Measurements from ENCODE around the gene LCE5A. TPM values are rescaled to one million over a fixed set of nuclear protein-coding genes. Genes with fewer than 3 reads are reported as not detected.
"Not testable (repeated sequence)": the region's sequence is repeated elsewhere in the genome, so short reads cannot be mapped to it uniquely, and the experiment has no call there.

Gene LCE5A
- total RNA-seq, 1 donor from 2014 or later: not detected

- no peaks in the 10 kb centered on the region for H3K27me3 ChIP-seq (ENCODE audit: control insufficient read depth, insufficient read depth, low read length)
- peak; percentile 69 for DNase-seq (ENCODE audit: low read depth)
- no peaks in the 10 kb centered on the region for H3K36me3 ChIP-seq (ENCODE audit: control insufficient read depth, insufficient read depth, low read length)
- TF ChIP-seq, protein P1, sequence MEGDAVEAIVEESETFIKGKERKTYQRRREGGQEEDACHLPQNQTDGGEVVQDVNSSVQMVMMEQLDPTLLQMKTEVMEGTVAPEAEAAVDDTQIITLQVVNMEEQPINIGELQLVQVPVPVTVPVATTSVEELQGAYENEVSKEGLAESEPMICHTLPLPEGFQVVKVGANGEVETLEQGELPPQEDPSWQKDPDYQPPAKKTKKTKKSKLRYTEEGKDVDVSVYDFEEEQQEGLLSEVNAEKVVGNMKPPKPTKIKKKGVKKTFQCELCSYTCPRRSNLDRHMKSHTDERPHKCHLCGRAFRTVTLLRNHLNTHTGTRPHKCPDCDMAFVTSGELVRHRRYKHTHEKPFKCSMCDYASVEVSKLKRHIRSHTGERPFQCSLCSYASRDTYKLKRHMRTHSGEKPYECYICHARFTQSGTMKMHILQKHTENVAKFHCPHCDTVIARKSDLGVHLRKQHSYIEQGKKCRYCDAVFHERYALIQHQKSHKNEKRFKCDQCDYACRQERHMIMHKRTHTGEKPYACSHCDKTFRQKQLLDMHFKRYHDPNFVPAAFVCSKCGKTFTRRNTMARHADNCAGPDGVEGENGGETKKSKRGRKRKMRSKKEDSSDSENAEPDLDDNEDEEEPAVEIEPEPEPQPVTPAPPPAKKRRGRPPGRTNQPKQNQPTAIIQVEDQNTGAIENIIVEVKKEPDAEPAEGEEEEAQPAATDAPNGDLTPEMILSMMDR (IDR thresholded peaks at IDR 0.05; ENCODE audit: insufficient read depth, low read length, severe bottlenecking): peak; percentile 85
- H3K4me3 ChIP-seq (ENCODE audit: low read depth, low read length): no peak overlapping the region
- FAIRE-seq: no peak
Observed at GRCh38 chr1:152533327-152533938, 22.8 kb downstream of the LCE5A start.

DNA sequence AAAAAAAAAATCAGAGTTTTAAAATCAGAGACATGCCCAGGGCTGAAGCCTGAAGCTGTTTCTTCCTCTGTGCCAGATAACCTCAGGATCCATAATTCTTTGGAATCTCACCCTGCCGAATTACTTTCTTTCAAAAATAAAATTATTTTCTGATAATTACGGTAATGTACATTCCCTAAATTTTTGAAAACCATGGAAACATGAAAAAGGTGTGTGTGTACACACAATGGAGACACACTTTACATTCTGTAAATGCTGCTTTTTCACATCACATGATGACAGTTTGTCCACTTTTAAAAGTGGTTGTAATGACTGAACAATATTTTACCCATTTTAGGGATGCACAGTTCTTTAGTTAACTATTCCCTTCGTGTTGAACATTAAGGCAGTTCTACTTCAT is 25.2 kb downstream of the LCE5A start:
- Histone ChIP-seq H3K4me3 (ENCODE audit: low read depth, low read length) (no peak overlapping the region), H3K27me3 (ENCODE audit: control insufficient read depth, insufficient read depth, low read length) (no peaks in the 10 kb centered on the region), H3K36me3 (ENCODE audit: control insufficient read depth, insufficient read depth, low read length) (no peaks in the 10 kb centered on the region)
- DNase-seq (ENCODE audit: low read depth): no peak
- no peak for FAIRE-seq
- TF ChIP-seq, protein P1 (IDR thresholded peaks at IDR 0.05; ENCODE audit: insufficient read depth, low read length, severe bottlenecking): no peak

DNA sequence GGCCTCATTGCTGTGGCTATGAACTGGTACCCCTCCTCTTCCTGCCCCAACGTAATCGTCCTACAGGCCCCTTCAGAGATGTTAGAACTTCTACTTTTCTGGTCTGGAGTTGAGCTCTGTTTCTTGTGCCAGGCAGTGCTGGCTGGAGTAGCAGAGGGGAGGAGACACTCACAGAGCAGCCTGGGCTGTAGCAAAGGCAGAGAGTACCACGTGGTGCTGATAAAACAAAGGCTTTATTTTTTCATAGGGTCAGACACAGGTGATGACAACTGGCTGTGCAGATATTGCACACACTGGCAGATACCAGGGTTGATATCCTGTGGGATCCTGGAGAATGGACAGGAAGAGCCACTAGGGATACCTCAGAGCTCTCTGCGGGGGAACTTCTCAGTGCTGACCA is 26.9 kb downstream of the LCE5A start:
- FAIRE-seq: peak; percentile 64
- Histone ChIP-seq H3K27me3 (ENCODE audit: control insufficient read depth, insufficient read depth, low read length) (no peaks in the 10 kb centered on the region), H3K36me3 (ENCODE audit: control insufficient read depth, insufficient read depth, low read length) (no peaks in the 10 kb centered on the region), H3K4me3 (ENCODE audit: low read depth, low read length) (no peak overlapping the region)
- TF ChIP-seq, protein P1 (IDR thresholded peaks at IDR 0.05; ENCODE audit: insufficient read depth, low read length, severe bottlenecking): no peak
- DNase-seq (ENCODE audit: low read depth): no peak

- TF ChIP-seq, protein P1 (IDR thresholded peaks at IDR 0.05; ENCODE audit: insufficient read depth, low read length, severe bottlenecking): no peak
- no peaks in the 10 kb centered on the region for H3K27me3 ChIP-seq (ENCODE audit: control insufficient read depth, insufficient read depth, low read length)
- FAIRE-seq: no peak
- DNase-seq (ENCODE audit: low read depth): no peak
- H3K36me3 ChIP-seq (ENCODE audit: control insufficient read depth, insufficient read depth, low read length): no peaks in the 10 kb centered on the region
- H3K4me3 ChIP-seq (ENCODE audit: low read depth, low read length): no peak overlapping the region
Observed at GRCh38 chr1:152539901-152540300, 29.3 kb downstream of the LCE5A start.

- FAIRE-seq (peak; percentile 43), DNase-seq (ENCODE audit: low read depth) (peak; percentile 12)
- Histone ChIP-seq H3K27me3 (ENCODE audit: control insufficient read depth, insufficient read depth, low read length) (no peaks in the 10 kb centered on the region), H3K4me3 (ENCODE audit: low read depth, low read length) (no peak overlapping the region), H3K36me3 (ENCODE audit: control insufficient read depth, insufficient read depth, low read length) (no peaks in the 10 kb centered on the region)
- TF ChIP-seq, protein P1 (IDR thresholded peaks at IDR 0.05; ENCODE audit: insufficient read depth, low read length, severe bottlenecking): peak; percentile 44
Observed at GRCh38 chr1:152543820-152544219, 33.2 kb downstream of the LCE5A start.

DNA sequence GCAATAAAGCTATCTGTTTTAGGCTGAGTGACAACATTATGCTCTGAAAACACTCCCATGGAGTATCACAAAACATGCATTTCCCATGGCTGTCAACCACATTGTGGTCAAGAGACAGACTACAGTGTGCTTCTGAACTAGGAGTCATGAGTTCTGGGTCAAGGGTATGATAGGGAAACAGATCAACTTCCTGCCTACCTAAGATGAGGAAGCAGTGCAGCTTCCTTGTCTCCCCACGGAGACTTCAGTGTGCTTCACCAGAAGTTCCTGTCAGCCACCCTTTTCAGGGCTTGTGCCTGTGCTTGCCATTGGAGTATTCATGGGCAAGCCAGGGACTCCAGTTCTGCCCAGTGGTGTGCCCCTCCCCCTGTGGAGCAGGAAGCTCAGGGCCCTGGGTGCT is 36.1 kb downstream of the LCE5A start:
- no peak for FAIRE-seq
- TF ChIP-seq, protein P1 (IDR thresholded peaks at IDR 0.05; ENCODE audit: insufficient read depth, low read length, severe bottlenecking): no peak
- no peak for DNase-seq (ENCODE audit: low read depth)
- no peak overlapping the region for H3K4me3 ChIP-seq (ENCODE audit: low read depth, low read length)
- no peaks in the 10 kb centered on the region for H3K36me3 ChIP-seq (ENCODE audit: control insufficient read depth, insufficient read depth, low read length)
- H3K27me3 ChIP-seq (ENCODE audit: control insufficient read depth, insufficient read depth, low read length): no peaks in the 10 kb centered on the region

- DNase-seq (ENCODE audit: low read depth); H3K36me3 ChIP-seq (ENCODE audit: control insufficient read depth, insufficient read depth, low read length); H3K27me3 ChIP-seq (ENCODE audit: control insufficient read depth, insufficient read depth, low read length); FAIRE-seq; H3K4me3 ChIP-seq (ENCODE audit: low read depth, low read length): not testable (repeated sequence)
Observed at GRCh38 chr1:152548358-152548757, 37.8 kb downstream of the LCE5A start.
